K562 (cell line): Measurements from ENCODE around the gene CAMK2G. TPM values are rescaled to one million over a fixed set of nuclear protein-coding genes. Genes with fewer than 3 reads are reported as not detected.

Experiments
- ATAC-seq: fragments of 200-7000 bp; cut with Tn5 transposase; 3 replicates; pipeline ENCODE4 v1.9.1; 2020; ENCODE audit warnings: moderate library complexity
- BruUV-seq: library from RNA; stranded (reverse); fragments of 400-500 nt; replicated peaks from 2 replicates; lab custom pipeline; 2021; lab: Mats Ljungman, UMichigan
- CTCF ChIA-PET: fragments of 300-600 bp; formaldehyde crosslinking; extraction: SDS; loops from one replicate; lab custom pipeline; 2021; ENCODE audit warnings: low intra/inter-chr PET ratio; lab: Yijun Ruan, JAX
- POLR2A ChIA-PET: fragments of 300-600, 350-650 bp; sonication (Branson Sonifier 250); formaldehyde crosslinking; extraction: SDS; loops from one replicate; lab custom pipeline; 2021; ENCODE audit warnings: antibody characterized with exemption, inconsistent platforms; lab: Yijun Ruan, JAX
- DNase-seq, 4 experiments: peaks; one replicate each; pipeline versions ENCODE4 v3.0.0 to v3.0.0-alpha.2; 2011 to 2018; ENCODE audit warnings: low spot score in 3 of 4, mixed read lengths in 3 of 4; ENCODE audit errors: extremely low read depth in 1 of 4
- FAIRE-seq: peaks from 2 replicates; lab custom pipeline; 2011; peaks lifted over from hg19 to GRCh38; lab: Jason Lieb, UNC
- H2AFZ ChIP-seq: 2 replicates; pipeline ENCODE4 v1.6.0; 2011; ENCODE audit warnings: low read depth, low read length, control low read depth, inconsistent platforms
- H3K27ac ChIP-seq: fragments of 200-600 bp; 3 replicates; pipeline ENCODE4 v1.8.0; 2011; ENCODE audit warnings: low read depth, mild to moderate bottlenecking, control low read depth, inconsistent platforms, low read length, moderate library complexity, mixed read lengths; ENCODE audit errors: extremely low read depth
- H3K27me3 ChIP-seq, 2 experiments: fragments of 300-600 bp in 1 of 2; 2 replicates in 1 of 2; 3 replicates in 1 of 2; pipeline versions ENCODE4 v1.6.0 to v1.8.0; 2011; ENCODE audit warnings: inconsistent platforms in 2 of 2, low read length in 2 of 2, mild to moderate bottlenecking in 1 of 2, mixed read lengths in 1 of 2, moderate library complexity in 1 of 2; ENCODE audit not compliant: control insufficient read depth in 2 of 2, insufficient read depth in 2 of 2
- H3K36me3 ChIP-seq: fragments of 300-600 bp; 3 replicates; pipeline ENCODE4 v1.8.0; 2011; ENCODE audit warnings: mild to moderate bottlenecking, low read length, inconsistent platforms; ENCODE audit not compliant: control insufficient read depth, insufficient read depth
- H3K4me1 ChIP-seq, 2 experiments: fragments of 200-600 bp in 1 of 2; replicated peaks in 1 of 2; 2 replicates in 1 of 2; 3 replicates in 1 of 2; pipeline versions ENCODE4 v1.5.1 to v1.8.0; 2011; ENCODE audit warnings: inconsistent platforms in 2 of 2, low read length in 2 of 2, mild to moderate bottlenecking in 1 of 2, mixed read lengths in 1 of 2, moderate library complexity in 1 of 2; ENCODE audit not compliant: control insufficient read depth in 2 of 2, insufficient read depth in 2 of 2
- H3K4me2 ChIP-seq: 2 replicates; pipeline ENCODE4 v1.6.1; 2011; ENCODE audit warnings: low read length, control low read depth, inconsistent platforms, mixed read lengths; ENCODE audit not compliant: insufficient read depth
- H3K4me3 ChIP-seq: fragments of 200-600 bp; sonication (generic), shearing (Covaris generic); 2 replicates; pipeline ENCODE4 v1.5.1; 2016; ENCODE audit warnings: control low read depth, inconsistent platforms
- H3K79me2 ChIP-seq: fragments of 200-600 bp; 3 replicates; pipeline ENCODE4 v1.8.0; 2011; ENCODE audit warnings: low read length, inconsistent platforms; ENCODE audit not compliant: control insufficient read depth, insufficient read depth
- H3K9ac ChIP-seq, 2 experiments: 2 replicates each; pipeline versions ENCODE4 v1.6.0 to v1.6.1; 2011; ENCODE audit warnings: low read depth in 2 of 2, low read length in 2 of 2, control low read depth in 1 of 2, inconsistent platforms in 1 of 2, mild to moderate bottlenecking in 1 of 2, mixed read lengths in 1 of 2; ENCODE audit not compliant: insufficient read depth in 1 of 2
- H3K9me1 ChIP-seq: one replicate; pipeline ENCODE4 v1.6.0; 2011; ENCODE audit warnings: inconsistent platforms, mild to moderate bottlenecking, low read length, moderate library complexity; ENCODE audit not compliant: control insufficient read depth, insufficient read depth
- H3K9me3 ChIP-seq: replicated peaks from 2 replicates; pipeline ENCODE4 v1.5.1; 2011; ENCODE audit warnings: low read depth, low read length, inconsistent platforms; ENCODE audit not compliant: control insufficient read depth, insufficient read depth
- H4K20me1 ChIP-seq: replicated peaks from 2 replicates; pipeline ENCODE4 v1.6.1; 2011; ENCODE audit warnings: low read length, inconsistent platforms, mixed read lengths; ENCODE audit not compliant: control insufficient read depth, insufficient read depth
- CEBPG ChIP-seq, 3 experiments: fragments of 200-800 bp in 1 of 3; sonication (Bioruptor generic) in 1 of 3; sonication (generic) in 1 of 3; formaldehyde crosslinking in 1 of 3; IDR thresholded peaks in 2 of 3; conservative IDR thresholded peaks in 1 of 3; 2 replicates each; pipeline versions ENCODE4 v1.6.1 to v1.8.0; 2016 to 2022; ENCODE audit warnings: missing compliant biosample characterization in 2 of 3, missing genetic modification characterization in 2 of 3, mild to moderate bottlenecking in 1 of 3, missing genetic modification reagents in 1 of 3
- HMGXB4 ChIP-seq: sonication (generic); formaldehyde crosslinking; IDR thresholded peaks from 2 replicates; pipeline ENCODE4 v1.8.1; 2023; ENCODE audit warnings: mild to moderate bottlenecking, missing genetic modification reagents
- HNRNPLL ChIP-seq: fragments of 200-400 bp; formaldehyde crosslinking; IDR thresholded peaks from 2 replicates; pipeline ENCODE4 v1.6.1; 2017; ENCODE audit warnings: low read length, low read depth, mild to moderate bottlenecking; ENCODE audit not compliant: poor library complexity, severe bottlenecking
- KDM1A ChIP-seq, 2 experiments: fragments of 450-650 bp; IDR thresholded peaks; 2 replicates each; pipeline ENCODE4 v1.6.1; 2016; ENCODE audit warnings: mild to moderate bottlenecking in 2 of 2
- SRSF3 ChIP-seq: fragments of 200-400 bp; formaldehyde crosslinking; IDR thresholded peaks from 2 replicates; pipeline ENCODE4 v1.6.1; 2016; ENCODE audit warnings: mild to moderate bottlenecking, low read length, moderate library complexity; ENCODE audit not compliant: insufficient read depth
- TAF9B ChIP-seq: fragments of 450-650 bp; IDR thresholded peaks from 2 replicates; pipeline ENCODE4 v1.6.1; 2018; ENCODE audit warnings: mild to moderate bottlenecking; ENCODE audit not compliant: partially characterized antibody
- ZMIZ1 ChIP-seq, 2 experiments: fragments of 150-350 bp in 1 of 2; IDR thresholded peaks; 2 replicates each; pipeline ENCODE4 v1.6.1; 2012 to 2016; ENCODE audit warnings: low read depth in 2 of 2, low read length in 2 of 2, mild to moderate bottlenecking in 1 of 2, moderate library complexity in 1 of 2
- ZNF175 ChIP-seq: fragments of 200-800 bp; sonication (Bioruptor generic); IDR thresholded peaks from 2 replicates; pipeline ENCODE4 v1.6.1; 2016; ENCODE audit warnings: low read depth, mild to moderate bottlenecking, missing genetic modification characterization, missing compliant biosample characterization
- ZNF592 ChIP-seq: fragments of 450-650 bp; IDR thresholded peaks from 2 replicates; pipeline ENCODE4 v1.6.1; 2017; ENCODE audit warnings: antibody characterized with exemption, mild to moderate bottlenecking
- ZNF668 ChIP-seq: fragments of 250-450 bp; sonication (Bioruptor Pico); IDR thresholded peaks from 2 replicates; pipeline ENCODE4 v1.8.0; 2022; ENCODE audit warnings: mild to moderate bottlenecking, inconsistent platforms
- ZNF780A ChIP-seq: fragments of 250-450 bp; sonication (Bioruptor Pico); IDR thresholded peaks from 2 replicates; pipeline ENCODE4 v1.5.0; 2021; ENCODE audit warnings: mild to moderate bottlenecking
- in situ Hi-C: fragments of 300-500 bp; cut with MboI; formaldehyde crosslinking; loops from 4 replicates; pipeline ENCODE4 v1.15.0; 2018; ENCODE audit warnings: inconsistent platforms, mixed read lengths
- intact Hi-C: fragments of 100-400 bp; cut with micrococcal nuclease; formaldehyde crosslinking; loops from 2 replicates; pipeline ENCODE4 v1.14.2; 2022
- polyA plus RNA-seq, 8 experiments: library from polyadenylated mRNA; depleted of rRNA in 4 of 8; stranded (reverse) in 5 of 8; unstranded in 3 of 8; fragments of >200 nt; fragmentation: Nextera tagmentation in 2 of 8; fragmentation: Illumina TruSeq in 1 of 8; extraction: Ambion mirVana in 2 of 8; extraction: Trizol in 1 of 8; gene quantifications; 2 replicates each; pipeline versions ENCODE4 v1.2.1 to v1.2.3, GENCODE V29; 2011 to 2014; ENCODE audit warnings: inconsistent platforms in 1 of 8, missing spikeins in 1 of 8
- total RNA-seq, 7 experiments: library from RNA; depleted of rRNA in 6 of 7; stranded (reverse); fragments of >200 nt in 6 of 7; fragmentation: Illumina TruSeq in 2 of 7; extraction: Trizol in 2 of 7; gene quantifications; 2 replicates each; pipeline versions ENCODE4 v1.2.1 to v1.2.3, GENCODE V29; 2011 to 2021; ENCODE audit warnings: low replicate concordance in 1 of 7

Gene CAMK2G
- total and polyA plus RNA-seq, 9 of the 15 experiments (the other 6 are each of a cell fraction or from before 2014, with no cell fraction given) = 9.0 to 37.9 (median 32.6) TPM

GRCh38 chr10:73815719-73816030 is 58.7 kb downstream of the CAMK2G start:
- no TSS peak for BruUV-seq
- Histone ChIP-seq H3K4me2 (peak overlapping the region; percentile 42), H3K4me1 (peaks cover 43 to 55% of the 10 kb centered on the region in 2 experiments), H4K20me1 (no peaks in the 10 kb centered on the region), H3K9ac (no peak overlapping the region; a peak in 1 of 4 replicates), H3K9me3 (no peaks in the 10 kb centered on the region), H3K4me3 (no peak overlapping the region), H3K79me2 (peaks cover 9% of the 10 kb centered on the region), H3K36me3 (peaks cover 39% of the 10 kb centered on the region; the same call in 1 of the 3 replicates), H3K27ac (peak overlapping the region; percentile 48; the same call in 2 of the 3 replicates), H3K9me1 (no peaks in the 10 kb centered on the region), H3K27me3 (no peaks in the 10 kb centered on the region), H2AFZ (no peak overlapping the region)
- POLR2A ChIA-PET = interaction anchor here (1.2 to 1.7 kb wide), 4 partner anchors 11 to 41 kb away, joined by 4 to 12 read pairs (median 4); no protein-coding TSS in a partner anchor
- no peak for ATAC-seq
- no peak for DNase-seq
- in situ Hi-C loops (no loop called here), intact Hi-C loops (loop anchor here (2.0 kb wide), 1 partner anchor 41 kb away; no protein-coding TSS in a partner anchor)
- FAIRE-seq = peak; percentile 79
- CTCF ChIA-PET = interaction anchor here (0.6 kb wide), 1 partner anchor 37 kb away, joined by 3 read pairs; no protein-coding TSS in a partner anchor
- TF ChIP-seq ZNF592 (peak; percentile 68), TAF9B (no peak), CEBPG (CRISPR knock-in tag; IDR thresholded peaks at IDR 0.05) (no peak), CEBPG (tag; conservative IDR thresholded peaks at IDR 0.05 in 1 of 2, IDR thresholded peaks at IDR 0.05 in 1 of 2) (no peak), KDM1A (IDR thresholded peaks at IDR 0.05) (0 out of 4 replicates have a peak, but pooled peaks of 1 of the 2 experiments have one; percentile 15), HNRNPLL (no peak), HMGXB4 (CRISPR knock-in tag) (0 out of 2 replicates have a peak, but pooled peaks have one; percentile 24), ZMIZ1 (IDR thresholded peaks at IDR 0.05; ENCODE audit: low read depth in 2 of 2, low read length in 2 of 2) (no peak), ZNF175 (0 out of 2 replicates have a peak, but pooled peaks have one; percentile 54), ZNF668 (CRISPR knock-in tag) (no peak), SRSF3 (no peak), ZNF780A (no peak)
